Measurements from ENCODE around the gene RFX3. TPM values are rescaled to one million over a fixed set of nuclear protein-coding genes. Genes with fewer than 3 reads are reported as not detected.

The RFX3 gene
- total and polyA plus RNA-seq, 2 of the 13 experiments (the other 11 are each of a cell fraction or from before 2014, with no cell fraction given) = 2.7 to 5.3 TPM

DNA sequence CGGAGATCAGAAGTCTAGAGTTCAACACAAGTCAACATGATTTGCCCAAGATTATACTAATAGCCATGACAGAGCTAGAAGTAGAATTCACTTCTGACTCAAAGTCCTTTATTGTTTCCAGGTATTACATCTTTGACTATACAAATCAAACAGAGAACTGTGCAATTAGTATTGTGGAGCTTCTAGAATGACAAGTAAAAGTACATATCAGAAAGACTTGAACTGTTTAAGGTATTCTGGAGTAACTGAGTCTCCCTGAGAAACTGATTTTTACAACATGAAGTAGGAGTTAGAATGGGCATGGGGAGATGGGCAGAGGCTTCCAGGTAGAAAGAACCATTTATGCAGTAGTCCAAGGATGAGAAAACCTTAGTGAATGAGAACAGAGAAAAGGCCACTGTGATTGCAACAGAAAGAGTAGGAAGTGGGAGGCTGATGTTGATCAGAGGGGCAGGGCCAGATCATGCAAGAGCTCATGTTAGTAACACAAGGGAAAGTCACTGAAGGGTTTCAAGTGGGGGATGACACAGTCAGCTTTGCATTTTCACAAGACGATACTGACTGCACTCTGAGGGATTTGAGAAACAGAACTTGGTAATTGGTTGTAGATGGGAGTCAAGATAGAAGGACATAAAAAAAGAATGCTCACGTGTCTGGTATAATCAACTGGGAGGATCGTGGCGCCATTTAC lies 280.7 kb downstream of the RFX3 start:
- Histone ChIP-seq H3K4me2 (ENCODE audit: low read depth, low read length) (no peak overlapping the region), H4K20me1 (ENCODE audit: insufficient read depth, low read length) (no peaks in the 10 kb centered on the region), H3K4me3 (replicated peaks in 1 of 3; ENCODE audit: insufficient read depth in 1 of 3, low read depth in 2 of 3, low read length in 3 of 3) (no peak overlapping the region), H3K9ac (ENCODE audit: insufficient read depth, low read depth, low read length) (no peak overlapping the region), H3K27ac (ENCODE audit: extremely low read length, insufficient read depth, low read length) (no peak overlapping the region), H3K9me3 (ENCODE audit: low read length) (no peaks in the 10 kb centered on the region), H3K27me3 (ENCODE audit: control insufficient read depth in 1 of 2, insufficient read depth in 2 of 2, low read length in 2 of 2) (no peaks in the 10 kb centered on the region), H3K36me3 (replicated peaks in 1 of 2; ENCODE audit: control insufficient read depth in 1 of 2, insufficient read depth in 2 of 2, low read length in 2 of 2) (no peaks in the 10 kb centered on the region), H3K79me2 (ENCODE audit: insufficient read depth, low read length) (no peaks in the 10 kb centered on the region), H3K4me1 (ENCODE audit: insufficient read depth, low read length) (0 out of 2 replicates have a peak, but pooled peaks cover 4% of the 10 kb centered on the region), H2AFZ (ENCODE audit: low read length) (no peak overlapping the region)
- ATAC-seq = no peak
- in situ Hi-C loops (cut with HindIII; ENCODE audit: extremely low pct_ligation_motif_present, low pct_unique_long_range_greater_than_20kb) = no loop called here
- no peak for FAIRE-seq
- TF ChIP-seq HDAC1 (CRISPR knock-in tag; IDR thresholded peaks at IDR 0.05) (no peak), DR1 (CRISPR knock-in tag; IDR thresholded peaks at IDR 0.05) (no peak), ZC3H13 (CRISPR knock-in tag; IDR thresholded peaks at IDR 0.05) (no peak), HNRNPUL1 (IDR thresholded peaks at IDR 0.05; ENCODE audit: low read depth, low read length) (no peak), ZBTB39 (CRISPR knock-in tag; IDR thresholded peaks at IDR 0.05) (no peak), ZNF234 (CRISPR knock-in tag; conservative IDR thresholded peaks at IDR 0.05) (no peak), BRD4 (CRISPR knock-in tag; IDR thresholded peaks at IDR 0.05) (no peak), ZNF879 (CRISPR knock-in tag; IDR thresholded peaks at IDR 0.05) (no peak), SALL2 (CRISPR knock-in tag; IDR thresholded peaks at IDR 0.05) (no peak), NFIB (CRISPR knock-in tag; IDR thresholded peaks at IDR 0.05; ENCODE audit: borderline replicate concordance) (no peak), LCORL (IDR thresholded peaks at IDR 0.05) (no peak), LCORL (CRISPR knock-in tag; IDR thresholded peaks at IDR 0.05) (no peak), FOXP1 (IDR thresholded peaks at IDR 0.05) (no peak), FOXP1 (CRISPR knock-in tag; IDR thresholded peaks at IDR 0.05) (no peak), PHF20 (CRISPR knock-in tag; IDR thresholded peaks at IDR 0.05) (no peak), EZH2 (conservative IDR thresholded peaks at IDR 0.05; ENCODE audit: low read depth, low read length) (no peak), MED13 (CRISPR knock-in tag; IDR thresholded peaks at IDR 0.05) (no peak), ATRX (CRISPR knock-in tag; IDR thresholded peaks at IDR 0.05; ENCODE audit: borderline replicate concordance) (no peak)
- TF ChIP-seq, protein P1, sequence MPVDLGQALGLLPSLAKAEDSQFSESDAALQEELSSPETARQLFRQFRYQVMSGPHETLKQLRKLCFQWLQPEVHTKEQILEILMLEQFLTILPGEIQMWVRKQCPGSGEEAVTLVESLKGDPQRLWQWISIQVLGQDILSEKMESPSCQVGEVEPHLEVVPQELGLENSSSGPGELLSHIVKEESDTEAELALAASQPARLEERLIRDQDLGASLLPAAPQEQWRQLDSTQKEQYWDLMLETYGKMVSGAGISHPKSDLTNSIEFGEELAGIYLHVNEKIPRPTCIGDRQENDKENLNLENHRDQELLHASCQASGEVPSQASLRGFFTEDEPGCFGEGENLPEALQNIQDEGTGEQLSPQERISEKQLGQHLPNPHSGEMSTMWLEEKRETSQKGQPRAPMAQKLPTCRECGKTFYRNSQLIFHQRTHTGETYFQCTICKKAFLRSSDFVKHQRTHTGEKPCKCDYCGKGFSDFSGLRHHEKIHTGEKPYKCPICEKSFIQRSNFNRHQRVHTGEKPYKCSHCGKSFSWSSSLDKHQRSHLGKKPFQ (CRISPR knock-in tag; IDR thresholded peaks at IDR 0.05; ENCODE audit: insufficient replicate concordance) = no peak
- intact Hi-C loops (cut with micrococcal nuclease; ENCODE audit: unreplicated experiment) = no loop called here
- CTCF ChIA-PET (ENCODE audit: low intra/inter-chr PET ratio, low total read pairs) = no interaction called here
- BruUV-seq (replicated peaks) = no TSS peak
- DNase-seq (ENCODE audit: low spot score) = no peak
- POLR2A ChIA-PET = no interaction called here
- WGBS (ENCODE audit: low lambda C conversion rate) = 93% methylated on average over 5 of the region's 5 CpGs

All from HepG2 (cell line).